ENCODE data around the gene PRRC2B. TPM values are rescaled to one million over a fixed set of nuclear protein-coding genes. Genes with fewer than 3 reads are reported as not detected.

PRRC2B gene
- total and polyA plus RNA-seq, 12 donors, result 26.4 to 153 (median 126) TPM

DNA sequence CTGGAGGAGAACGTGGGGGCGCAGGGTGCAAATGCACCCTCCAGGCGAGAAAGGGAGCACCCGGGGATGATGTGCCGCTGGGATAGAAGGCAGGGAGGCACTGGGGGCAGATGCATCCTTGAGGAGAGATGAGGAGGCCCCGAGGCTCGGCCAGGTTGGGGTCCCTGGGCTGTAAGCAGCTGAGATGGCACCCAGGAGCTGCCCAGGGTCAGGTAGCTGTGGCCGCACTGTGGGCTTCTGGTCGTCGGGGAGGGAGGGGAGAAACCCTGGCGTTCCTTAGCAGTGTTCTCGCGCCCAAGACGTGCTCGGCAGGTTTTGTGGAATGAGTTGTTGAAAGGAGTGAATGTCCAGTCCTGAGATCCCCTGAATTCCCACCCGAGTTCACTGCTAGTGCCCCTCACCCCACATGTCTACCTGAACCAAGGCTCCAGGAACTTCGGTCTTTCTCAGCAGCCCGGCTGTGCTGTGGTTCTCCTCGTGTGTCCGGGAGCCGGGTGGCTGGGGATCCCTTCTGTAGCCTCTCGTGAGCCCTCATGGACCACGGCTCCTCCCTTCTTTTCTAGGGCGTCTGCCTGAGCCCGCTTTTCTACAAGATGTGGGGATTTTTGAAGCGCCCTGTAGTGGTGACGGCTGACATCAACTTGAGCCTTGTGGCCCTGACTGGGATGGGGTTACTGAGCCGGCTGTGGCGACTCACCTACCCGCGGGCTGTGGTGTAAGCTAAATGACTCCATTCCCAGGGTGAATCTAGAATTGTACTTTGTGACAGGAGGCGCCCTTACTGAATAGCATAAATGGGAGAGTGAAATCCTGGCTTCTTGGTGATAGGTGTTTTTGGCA, 110.0 kb downstream of the PRRC2B start:
- ATAC-seq (peak in 4 of 8 donors; percentile 1 to 15 (median 2)), DNase-seq (no peak)
- WGBS, 2 donors, result 20 to 29% methylated on average over 32 of the region's 32 CpGs
- TF ChIP-seq, protein P1, sequence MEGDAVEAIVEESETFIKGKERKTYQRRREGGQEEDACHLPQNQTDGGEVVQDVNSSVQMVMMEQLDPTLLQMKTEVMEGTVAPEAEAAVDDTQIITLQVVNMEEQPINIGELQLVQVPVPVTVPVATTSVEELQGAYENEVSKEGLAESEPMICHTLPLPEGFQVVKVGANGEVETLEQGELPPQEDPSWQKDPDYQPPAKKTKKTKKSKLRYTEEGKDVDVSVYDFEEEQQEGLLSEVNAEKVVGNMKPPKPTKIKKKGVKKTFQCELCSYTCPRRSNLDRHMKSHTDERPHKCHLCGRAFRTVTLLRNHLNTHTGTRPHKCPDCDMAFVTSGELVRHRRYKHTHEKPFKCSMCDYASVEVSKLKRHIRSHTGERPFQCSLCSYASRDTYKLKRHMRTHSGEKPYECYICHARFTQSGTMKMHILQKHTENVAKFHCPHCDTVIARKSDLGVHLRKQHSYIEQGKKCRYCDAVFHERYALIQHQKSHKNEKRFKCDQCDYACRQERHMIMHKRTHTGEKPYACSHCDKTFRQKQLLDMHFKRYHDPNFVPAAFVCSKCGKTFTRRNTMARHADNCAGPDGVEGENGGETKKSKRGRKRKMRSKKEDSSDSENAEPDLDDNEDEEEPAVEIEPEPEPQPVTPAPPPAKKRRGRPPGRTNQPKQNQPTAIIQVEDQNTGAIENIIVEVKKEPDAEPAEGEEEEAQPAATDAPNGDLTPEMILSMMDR (IDR thresholded peaks at IDR 0.05), result no peak
- H3K27me3 ChIP-seq, result no peaks in the 10 kb centered on the region
- H3K27ac ChIP-seq, result peak overlapping the region in 7 of 10 donors; percentile 70 to 88 (median 84)
- intact Hi-C loops (cut with DNase I), result loop anchor here in 2 of 10 donors (10.0 kb wide), 1 partner anchor 241 kb away; the partner anchor contains the start of gene RAPGEF1 (in 2 of the 2)
- H3K4me3 ChIP-seq, result peak overlapping the region; percentile 62 to 100 (median 96)
- H3K4me1 ChIP-seq, result peaks cover 7 to 36% (median 17%) of the 10 kb centered on the region in 9 donors
- H3K36me3 ChIP-seq, result peaks cover 0 to 43% (median 12%) of the 10 kb centered on the region in 9 donors
- no peaks in the 10 kb centered on the region for H3K9me3 ChIP-seq

GRCh38 chr9:131505012-131505411, 111.1 kb downstream of the PRRC2B start:
- DNase-seq, result no peak
- peaks cover 7 to 36% (median 17%) of the 10 kb centered on the region in 9 donors for H3K4me1 ChIP-seq
- WGBS, 2 donors, result 91 to 95% methylated on average over 8 of the region's 8 CpGs
- intact Hi-C loops (cut with DNase I), result loop anchor here in 2 of 10 donors (10.0 kb wide), 1 partner anchor 240 kb away; the partner anchor contains the start of gene RAPGEF1 (in 2 of the 2)
- H3K27me3 ChIP-seq, result no peaks in the 10 kb centered on the region
- peaks cover 0 to 43% (median 9%) of the 10 kb centered on the region in 9 donors for H3K36me3 ChIP-seq
- TF ChIP-seq, protein P1 (IDR thresholded peaks at IDR 0.05), result no peak
- H3K4me3 ChIP-seq, result no peak overlapping the region
- no peaks in the 10 kb centered on the region for H3K9me3 ChIP-seq
- H3K27ac ChIP-seq, result no peak overlapping the region
- no peak for ATAC-seq

GRCh38 chr9:131511416-131511815, 117.5 kb downstream of the PRRC2B start:
- WGBS, 2 donors, result 78 to 86% methylated on average over 7 of the region's 7 CpGs
- Histone ChIP-seq H3K9me3 (peaks cover 0 to 14% (median 0%) of the 10 kb centered on the region in 11 donors), H3K4me3 (no peak overlapping the region), H3K27ac (no peak overlapping the region), H3K4me1 (no peaks in the 10 kb centered on the region), H3K27me3 (no peaks in the 10 kb centered on the region), H3K36me3 (peaks cover 0 to 88% (median 37%) of the 10 kb centered on the region in 9 donors)
- no peak for ATAC-seq
- intact Hi-C loops (cut with DNase I), result no loop called here
- DNase-seq, result no peak
- TF ChIP-seq, protein P1 (IDR thresholded peaks at IDR 0.05), result no peak

- ATAC-seq (no peak), DNase-seq (no peak)
- Histone ChIP-seq H3K27me3 (no peaks in the 10 kb centered on the region), H3K36me3 (peaks cover 0 to 91% (median 41%) of the 10 kb centered on the region in 9 donors), H3K4me3 (no peak overlapping the region), H3K9me3 (peaks cover 0 to 17% (median 0%) of the 10 kb centered on the region in 11 donors), H3K27ac (no peak overlapping the region), H3K4me1 (peaks cover 0 to 4% (median 0%) of the 10 kb centered on the region in 9 donors)
- intact Hi-C loops (cut with DNase I), result no loop called here
- TF ChIP-seq, protein P1 (IDR thresholded peaks at IDR 0.05), result no peak
- 95 to 97% methylated on average over 6 of the region's 6 CpGs for WGBS, 2 donors
Measured at GRCh38 chr9:131511880-131512279, 118.0 kb downstream of the PRRC2B start.
